ENCODE measurements around the gene RBM6.

GRCh38 chr3:50124052-50124799 is 184.3 kb downstream of the RBM6 start:
- TF ChIP-seq CTCF (IDR thresholded peaks at IDR 0.05) (no peak), TAF1 (IDR thresholded peaks at IDR 0.05; ENCODE audit: borderline replicate concordance, low read depth, low read length) (no peak), MAX (IDR thresholded peaks at IDR 0.05; ENCODE audit: low read depth) (0 out of 2 replicates have a peak, but pooled peaks have one; percentile 5), NFIC (IDR thresholded peaks at IDR 0.05; ENCODE audit: borderline replicate concordance) (no peak), EZH2phosphoT487 (IDR thresholded peaks at IDR 0.05; ENCODE audit: borderline replicate concordance, low read depth) (no peak)
- TF ChIP-seq, protein P1, sequence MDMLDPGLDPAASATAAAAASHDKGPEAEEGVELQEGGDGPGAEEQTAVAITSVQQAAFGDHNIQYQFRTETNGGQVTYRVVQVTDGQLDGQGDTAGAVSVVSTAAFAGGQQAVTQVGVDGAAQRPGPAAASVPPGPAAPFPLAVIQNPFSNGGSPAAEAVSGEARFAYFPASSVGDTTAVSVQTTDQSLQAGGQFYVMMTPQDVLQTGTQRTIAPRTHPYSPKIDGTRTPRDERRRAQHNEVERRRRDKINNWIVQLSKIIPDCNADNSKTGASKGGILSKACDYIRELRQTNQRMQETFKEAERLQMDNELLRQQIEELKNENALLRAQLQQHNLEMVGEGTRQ (IDR thresholded peaks at IDR 0.05; ENCODE audit: borderline replicate concordance, low read depth, low read length) = no peak
- TF ChIP-seq, protein P2, sequence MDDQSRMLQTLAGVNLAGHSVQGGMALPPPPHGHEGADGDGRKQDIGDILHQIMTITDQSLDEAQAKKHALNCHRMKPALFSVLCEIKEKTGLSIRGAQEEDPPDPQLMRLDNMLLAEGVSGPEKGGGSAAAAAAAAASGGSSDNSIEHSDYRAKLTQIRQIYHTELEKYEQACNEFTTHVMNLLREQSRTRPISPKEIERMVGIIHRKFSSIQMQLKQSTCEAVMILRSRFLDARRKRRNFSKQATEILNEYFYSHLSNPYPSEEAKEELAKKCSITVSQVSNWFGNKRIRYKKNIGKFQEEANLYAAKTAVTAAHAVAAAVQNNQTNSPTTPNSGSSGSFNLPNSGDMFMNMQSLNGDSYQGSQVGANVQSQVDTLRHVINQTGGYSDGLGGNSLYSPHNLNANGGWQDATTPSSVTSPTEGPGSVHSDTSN (IDR thresholded peaks at IDR 0.05) = no peak
- TF ChIP-seq, protein P3, sequence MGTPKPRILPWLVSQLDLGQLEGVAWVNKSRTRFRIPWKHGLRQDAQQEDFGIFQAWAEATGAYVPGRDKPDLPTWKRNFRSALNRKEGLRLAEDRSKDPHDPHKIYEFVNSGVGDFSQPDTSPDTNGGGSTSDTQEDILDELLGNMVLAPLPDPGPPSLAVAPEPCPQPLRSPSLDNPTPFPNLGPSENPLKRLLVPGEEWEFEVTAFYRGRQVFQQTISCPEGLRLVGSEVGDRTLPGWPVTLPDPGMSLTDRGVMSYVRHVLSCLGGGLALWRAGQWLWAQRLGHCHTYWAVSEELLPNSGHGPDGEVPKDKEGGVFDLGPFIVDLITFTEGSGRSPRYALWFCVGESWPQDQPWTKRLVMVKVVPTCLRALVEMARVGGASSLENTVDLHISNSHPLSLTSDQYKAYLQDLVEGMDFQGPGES (IDR thresholded peaks at IDR 0.05; ENCODE audit: low read depth, low read length) = no peak
